Stimulated activated CD4-positive, alpha-beta T cell treated with anti-CD3 and anti-CD28 coated beads, Interleukin-2, amount 100 ng/mL, for 24 hours (primary cell): ENCODE measurements around the gene COPE.

ENCODE experiments used
- DNase-seq, 2 donors: peaks; one replicate each; pipeline ENCODE4 v3.0.0-alpha.2; 2020

The COPE gene

DNA sequence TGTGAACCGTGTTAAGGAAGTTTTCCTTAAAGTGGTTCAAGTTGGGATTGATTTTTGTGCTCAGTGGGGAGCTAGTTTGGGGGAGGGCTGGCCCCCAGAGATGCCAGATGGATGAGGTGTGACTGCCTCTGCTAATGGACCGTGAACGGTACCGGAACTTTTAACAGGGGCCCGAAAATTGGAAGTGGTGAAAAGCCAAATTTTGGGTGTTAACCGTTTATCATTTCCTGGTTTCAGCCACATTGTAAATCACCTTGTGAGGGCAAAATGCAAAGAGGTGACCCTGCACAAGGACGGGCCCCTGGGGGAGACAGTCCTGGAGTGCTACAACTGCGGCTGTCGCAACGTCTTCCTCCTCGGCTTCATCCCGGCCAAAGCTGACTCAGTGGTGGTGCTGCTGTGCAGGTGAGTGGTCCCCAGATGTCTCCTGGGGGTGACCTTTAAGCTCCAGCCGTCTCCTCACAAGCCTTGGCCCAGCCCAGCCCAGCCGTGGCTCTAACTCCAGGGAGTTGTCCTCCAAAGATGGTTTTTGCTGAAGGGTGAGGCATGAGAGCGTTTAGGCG lies 69.3 kb downstream of the COPE start:
- DNase-seq, result no peak
